GM21526 (cell line): ENCODE results near the gene CAMK1.

ENCODE experiments used
- ATAC-seq: cut with Tn5 transposase; IDR thresholded peaks from one replicate; pipeline ENCODE4 v1.9.1; 2021; ENCODE audit warnings: moderate library complexity; ENCODE audit not compliant: unreplicated experiment, low FRiP score

CAMK1 gene

GRCh38 chr3:9745521-9745920, 24.2 kb downstream of the CAMK1 start:
- no peak for ATAC-seq

DNA sequence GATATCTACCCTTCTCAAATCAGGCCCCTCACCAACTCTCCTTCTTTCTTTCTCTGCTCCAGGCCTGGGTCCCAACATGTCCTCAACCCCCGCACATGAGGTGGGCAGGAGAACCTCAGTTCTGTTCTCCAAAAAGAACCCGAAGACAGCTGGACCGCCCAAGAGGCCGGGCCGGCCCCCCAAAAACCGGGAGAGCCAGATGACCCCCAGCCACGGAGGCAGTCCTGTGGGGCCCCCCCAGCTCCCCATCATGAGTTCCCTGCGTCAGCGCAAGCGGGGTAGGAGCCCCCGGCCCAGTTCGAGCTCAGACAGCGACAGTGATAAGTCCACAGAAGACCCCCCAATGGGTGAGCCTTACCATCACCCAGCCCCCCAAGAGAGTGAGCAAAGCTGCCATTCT, 25.6 kb downstream of the CAMK1 start:
- no peak for ATAC-seq

GRCh38 chr3:9743548-9743947, 26.2 kb downstream of the CAMK1 start:
- no peak for ATAC-seq

- no peak for ATAC-seq
Measured at GRCh38 chr3:9742560-9742959, 27.2 kb downstream of the CAMK1 start.

- no peak for ATAC-seq
Measured at GRCh38 chr3:9739181-9739580, 30.6 kb downstream of the CAMK1 start.

DNA sequence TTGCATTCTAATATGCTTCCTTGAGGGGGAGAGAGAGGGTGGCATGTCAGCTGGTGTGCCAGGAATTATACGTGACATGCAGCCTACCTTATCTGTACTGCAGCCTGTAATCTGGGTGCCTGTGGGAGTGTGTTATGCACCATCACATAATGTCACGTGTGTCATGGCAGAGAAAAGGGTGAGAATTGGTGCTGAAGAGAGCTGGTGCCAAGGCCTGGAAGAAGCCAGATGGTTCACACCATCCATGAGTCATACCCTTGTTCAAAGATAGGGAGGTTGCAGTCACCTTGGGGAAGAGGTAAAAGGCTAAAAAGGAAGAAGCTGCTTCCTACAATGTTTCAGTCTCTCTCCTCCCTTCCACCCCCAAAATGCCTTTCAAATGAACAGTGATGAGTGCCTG, 32.9 kb downstream of the CAMK1 start:
- ATAC-seq = no peak

DNA sequence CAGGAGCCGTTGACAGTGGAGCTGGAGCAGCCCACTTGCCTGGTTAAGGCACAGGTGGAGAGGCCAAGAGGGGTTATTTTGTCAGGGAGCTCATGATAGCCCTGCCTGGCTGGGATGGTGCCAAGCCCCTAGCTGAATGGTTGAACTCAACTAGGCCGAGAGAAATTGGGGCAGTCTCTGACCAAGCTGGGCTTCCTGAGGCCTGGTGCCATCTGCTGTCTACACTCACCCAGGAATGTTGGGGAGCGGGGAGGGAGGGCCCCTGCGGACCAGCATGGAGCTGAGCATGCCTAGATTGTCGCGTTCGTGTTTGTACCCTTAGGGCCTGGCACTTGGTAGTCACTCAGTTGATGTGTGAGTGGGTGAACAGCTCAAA, 37.0 kb downstream of the CAMK1 start:
- no peak for ATAC-seq

- peak; percentile 5 for ATAC-seq
Measured at GRCh38 chr3:9732080-9732739, 37.5 kb downstream of the CAMK1 start.

DNA sequence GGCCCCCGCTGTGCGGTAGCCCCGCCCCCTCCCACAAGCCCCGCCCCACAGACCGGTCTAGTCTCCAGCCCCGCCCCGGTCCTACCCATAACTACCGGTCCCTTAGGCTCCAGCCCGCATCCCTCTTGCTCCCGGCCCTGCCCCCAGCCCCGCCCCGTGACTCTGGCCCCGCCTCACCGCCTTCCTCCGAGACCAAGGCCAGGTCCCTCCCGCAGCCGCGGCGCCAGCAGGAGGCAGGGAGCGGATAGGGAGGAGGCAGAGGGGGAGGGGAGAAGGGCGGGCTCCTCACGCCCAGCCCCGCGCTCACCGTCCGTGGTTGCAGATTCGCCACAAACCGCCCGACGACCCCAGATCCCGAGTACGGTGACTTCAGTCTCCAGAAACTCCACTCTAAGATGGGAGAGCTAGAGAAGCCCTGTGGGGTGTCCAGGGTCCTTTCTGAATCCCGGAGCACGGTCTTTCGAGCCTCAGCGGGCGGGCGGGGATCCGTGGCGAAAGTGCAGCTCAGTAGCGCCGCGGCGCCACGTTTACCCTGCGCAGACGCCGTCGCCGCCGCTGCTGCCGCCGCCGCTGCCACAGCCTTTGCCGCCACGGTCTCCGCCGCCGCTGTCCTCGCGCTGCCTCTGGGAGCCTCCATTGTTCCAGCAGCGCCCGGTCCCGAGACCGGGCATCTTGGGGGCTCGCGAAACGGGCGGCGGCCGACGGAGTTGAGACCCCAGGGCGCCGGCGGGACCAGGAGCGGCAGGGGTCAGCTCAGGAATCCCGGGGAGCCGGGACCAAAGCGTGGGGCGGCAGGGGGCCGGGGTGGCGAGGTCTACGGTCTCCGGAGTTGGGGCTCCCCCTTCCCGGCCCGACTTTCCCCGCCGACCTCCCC, 38.3 kb downstream of the CAMK1 start, which contains the start of gene BRPF1:
Gene BRPF1, plus strand, starts transcription at position 530 of the 874 bp plus-strand sequence. CDS start 2,406 bp downstream, outside the sequence.
- ATAC-seq = peak; percentile 92

GRCh38 chr3:9730657-9731205, 39.0 kb downstream of the CAMK1 start:
- ATAC-seq = peak; percentile 27

- no peak for ATAC-seq
Measured at GRCh38 chr3:9729419-9729818, 40.3 kb downstream of the CAMK1 start.

DNA sequence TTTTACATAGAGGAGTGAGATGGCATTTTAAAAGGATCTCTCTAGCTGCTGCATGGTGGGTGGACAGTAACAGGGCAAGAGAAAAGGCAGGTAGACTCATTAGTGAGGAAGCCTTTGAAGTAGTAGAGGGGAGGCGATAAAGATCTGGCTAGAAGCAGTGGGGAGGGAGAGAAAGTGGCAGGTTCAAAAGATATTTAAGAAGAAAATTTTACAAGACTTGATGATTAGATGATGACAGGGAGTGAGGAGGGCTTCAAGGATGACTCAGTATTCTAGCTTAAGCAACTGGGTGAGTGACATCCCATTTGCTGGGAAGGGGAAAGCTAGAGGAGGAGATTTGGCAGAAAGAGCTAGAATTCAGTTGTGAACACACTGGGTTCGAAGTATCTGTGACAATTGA, 42.0 kb downstream of the CAMK1 start:
- ATAC-seq = no peak

- ATAC-seq = no peak
Measured at GRCh38 chr3:9727041-9727595, 42.6 kb downstream of the CAMK1 start.

GRCh38 chr3:9725775-9726515, 43.8 kb downstream of the CAMK1 start:
- ATAC-seq = no peak

DNA sequence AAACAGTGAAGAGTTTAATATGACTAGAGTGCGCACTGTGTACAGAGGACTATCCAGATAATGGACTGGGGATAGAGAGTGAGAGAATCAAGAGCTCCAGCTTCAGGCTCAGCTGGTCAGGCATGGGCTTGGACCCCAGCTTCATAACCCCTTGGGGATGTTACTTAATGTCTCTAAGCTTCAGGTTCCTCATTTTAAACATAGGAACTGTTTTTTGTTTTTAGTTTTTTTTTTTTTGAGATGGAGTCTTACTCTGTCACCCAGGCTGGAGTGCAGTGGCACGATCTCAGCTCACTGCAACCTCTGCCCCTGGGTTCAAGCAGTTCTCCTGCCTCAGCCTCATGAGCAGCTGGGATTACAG, 48.1 kb downstream of the CAMK1 start:
- no peak for ATAC-seq

- no peak for ATAC-seq
Measured at GRCh38 chr3:9721015-9721699, 48.6 kb downstream of the CAMK1 start.

GRCh38 chr3:9718118-9718517, 51.6 kb downstream of the CAMK1 start:
- ATAC-seq = no peak

GRCh38 chr3:9717563-9717962, 52.2 kb downstream of the CAMK1 start:
- ATAC-seq = no peak

DNA sequence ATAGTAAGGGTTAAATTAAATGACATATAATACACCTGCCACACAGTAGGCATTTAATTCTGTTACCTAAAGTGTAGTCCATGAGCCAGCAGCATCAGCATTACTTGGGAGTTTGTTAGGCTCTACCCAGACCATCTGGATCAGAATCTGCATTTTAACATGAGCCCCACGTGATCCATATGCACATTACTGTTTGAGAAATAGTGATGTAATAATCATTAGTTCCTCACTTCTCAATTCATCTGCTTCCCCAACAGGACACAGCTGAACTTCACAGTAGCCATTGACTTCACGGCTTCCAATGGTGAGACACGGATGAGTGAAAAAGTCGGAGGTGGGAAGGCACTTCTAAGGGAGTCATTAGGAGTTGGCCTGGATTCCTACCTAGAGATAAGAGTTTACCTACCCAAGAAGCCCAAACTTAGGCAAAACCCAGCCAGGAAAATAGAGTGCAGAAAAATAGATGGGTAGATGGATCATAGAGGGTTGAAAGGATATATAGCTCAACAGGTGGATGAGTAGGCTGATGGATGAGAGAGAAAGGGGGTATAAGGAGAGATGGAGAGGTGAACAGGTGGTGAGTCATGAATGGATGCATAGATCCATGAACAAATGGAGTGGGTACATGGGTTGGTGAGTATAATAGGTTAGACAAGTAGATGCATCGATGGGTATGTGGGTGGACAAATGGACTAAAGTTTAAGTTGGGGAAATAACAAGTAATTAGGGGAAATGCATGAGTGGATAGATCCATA, 52.8 kb downstream of the CAMK1 start:
- no peak for ATAC-seq
